ENCODE results near the gene SUPT7L. TPM values are rescaled to one million over a fixed set of nuclear protein-coding genes. Genes with fewer than 3 reads are reported as not detected.
A peak's percentile ranks its signal among the peaks of the same experiment; 100 is the strongest.
"Not testable (repeated sequence)": the region's sequence is repeated elsewhere in the genome, so short reads cannot be mapped to it uniquely, and the experiment has no call there.

The SUPT7L gene
- total RNA-seq, 1 experiment from 2014 or later = 22.9 TPM

DNA sequence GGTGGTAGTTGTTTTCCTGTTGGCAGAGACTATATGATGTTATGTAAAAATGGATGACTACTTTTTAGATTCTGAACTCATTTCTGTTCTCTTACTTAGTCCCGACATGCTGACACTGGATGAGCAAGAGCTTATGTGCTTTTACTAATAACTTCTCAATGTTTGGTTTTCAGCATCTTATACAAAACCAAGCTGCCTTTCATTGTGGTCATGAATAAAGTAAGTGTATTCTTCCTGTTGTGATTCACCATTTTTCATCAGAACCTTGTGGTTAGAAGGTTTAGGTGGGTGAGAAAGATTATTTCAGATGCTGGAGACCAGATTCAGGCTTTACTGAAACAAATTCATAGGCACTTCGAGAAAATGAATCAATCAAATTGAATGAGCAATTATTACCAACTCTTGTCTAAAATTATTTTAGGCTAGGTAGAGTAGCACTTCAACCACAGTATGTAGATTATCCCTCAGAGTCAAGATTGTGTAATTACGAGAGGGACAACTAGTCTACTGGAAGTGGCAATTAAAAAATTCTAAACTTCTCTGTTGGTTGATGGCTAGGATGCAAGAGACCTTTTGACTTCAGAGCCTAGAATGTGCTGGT lies 25.3 kb downstream of the SUPT7L start:
- no peak for DNase-seq (ENCODE audit: low spot score)

DNA sequence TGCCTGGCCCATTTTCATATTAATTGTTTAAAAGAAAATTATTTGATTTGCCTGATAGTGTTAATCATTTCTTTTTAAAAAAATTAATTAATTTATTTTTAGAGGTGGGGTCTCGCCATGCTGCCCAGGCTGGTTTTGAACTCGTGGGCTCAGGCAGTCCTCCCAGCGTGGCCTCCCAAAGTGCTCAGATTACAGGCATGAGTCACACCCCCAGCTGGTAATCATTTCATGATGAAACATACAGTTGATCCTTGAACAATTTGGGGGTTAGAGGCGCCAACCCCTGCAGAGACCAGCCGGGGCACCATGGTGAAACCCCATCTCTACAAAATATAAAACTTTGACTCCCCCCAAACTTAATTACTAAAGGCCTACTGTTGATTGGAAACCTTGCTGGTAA lies 26.6 kb downstream of the SUPT7L start:
- DNase-seq (ENCODE audit: low spot score) = no peak

DNA sequence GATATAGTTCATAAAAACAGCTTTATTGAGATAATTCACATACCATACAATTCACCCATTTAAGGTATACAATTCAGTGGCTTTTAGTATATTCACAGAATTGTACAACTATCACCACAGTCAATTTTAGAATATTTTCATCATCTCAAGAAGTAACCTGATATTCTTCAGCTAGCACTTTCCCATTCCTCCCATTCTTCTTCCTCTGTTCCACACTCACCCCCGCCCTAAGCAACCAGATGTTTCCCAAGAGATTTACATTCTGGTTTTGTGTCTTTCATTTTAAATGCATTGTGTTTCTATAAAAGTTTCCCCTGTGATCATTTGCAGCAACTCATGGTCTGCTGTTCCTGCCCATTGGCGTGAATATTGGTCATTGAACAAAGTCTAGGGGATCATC lies 29.1 kb downstream of the SUPT7L start:
- no peak for DNase-seq (ENCODE audit: low spot score)

DNA sequence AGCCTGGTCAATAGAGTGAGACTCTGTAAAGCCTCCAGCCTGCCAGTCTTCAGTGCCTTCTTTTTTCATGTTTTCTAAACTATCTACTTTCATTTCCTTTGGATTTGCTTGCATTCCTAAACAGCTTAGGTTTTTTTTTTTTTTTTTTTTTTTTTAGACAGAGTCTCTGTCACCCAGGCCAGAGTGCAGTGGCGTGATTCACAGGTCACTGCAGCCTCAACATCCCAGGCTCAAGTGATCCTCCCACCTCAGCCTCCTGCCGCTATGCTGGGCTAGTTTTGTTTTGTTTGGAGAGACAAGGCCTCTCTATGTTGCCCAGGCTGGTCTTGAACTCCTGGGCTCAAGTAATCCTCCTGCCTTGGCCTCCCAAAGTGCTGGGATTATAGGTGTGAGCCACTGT lies 33.2 kb downstream of the SUPT7L start:
- not testable (repeated sequence) for DNase-seq (ENCODE audit: low spot score)

DNA sequence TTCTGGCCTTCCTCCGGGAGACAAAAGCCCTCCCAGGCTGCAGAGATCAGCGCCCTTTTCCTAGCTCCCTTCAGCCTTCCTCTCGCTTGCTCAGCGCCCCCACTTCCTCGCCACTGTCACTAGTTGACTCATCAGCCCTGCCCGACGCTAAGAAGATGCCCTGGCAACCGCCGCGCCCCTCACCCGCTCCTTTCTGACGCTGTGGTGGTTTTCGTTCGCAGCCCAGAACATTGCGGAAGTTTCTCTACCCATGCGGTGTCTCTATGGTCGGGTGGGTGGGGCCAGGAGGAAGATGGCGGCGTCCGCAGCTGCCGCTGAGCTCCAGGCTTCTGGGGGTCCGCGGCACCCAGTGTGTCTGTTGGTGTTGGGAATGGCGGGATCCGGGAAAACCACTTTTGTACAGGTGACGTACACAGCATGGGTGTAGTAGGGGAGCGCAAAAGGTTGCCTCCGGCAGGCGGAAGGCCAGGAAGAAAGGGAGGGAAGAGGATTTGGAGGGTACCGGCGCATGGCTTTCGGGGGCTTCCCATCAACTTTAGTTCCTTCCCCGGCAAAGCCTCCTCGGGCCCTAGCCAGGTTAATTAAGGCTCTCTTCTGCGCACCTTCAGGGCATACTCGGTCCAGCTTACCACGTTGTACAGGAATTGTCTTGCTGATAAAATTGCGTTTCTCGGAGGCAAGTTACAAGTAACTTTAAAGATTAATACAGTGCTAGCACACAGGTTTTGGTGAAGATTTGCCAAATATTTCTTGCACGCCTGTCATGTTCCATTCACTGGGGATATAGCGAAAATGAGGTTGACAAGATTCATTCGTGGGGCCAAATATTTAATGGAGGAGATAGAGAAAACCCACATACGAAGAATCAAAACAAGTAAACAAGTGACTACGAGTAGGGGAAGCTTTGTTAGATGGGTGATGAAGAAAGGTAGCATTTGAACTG lies 34.4 kb downstream of the SUPT7L start, which contains the start of the genes CCDC121 and GPN1:
CCDC121 (minus strand) TSS at position 246 of the 943 bp plus-strand sequence. CDS start 1,213 bp downstream, outside the sequence.
GPN1 (plus strand) TSS at position 284 of the 943 bp plus-strand sequence; CDS start at position 293, 9 bp downstream.
- DNase-seq (ENCODE audit: low spot score) = peak; percentile 84

DNA sequence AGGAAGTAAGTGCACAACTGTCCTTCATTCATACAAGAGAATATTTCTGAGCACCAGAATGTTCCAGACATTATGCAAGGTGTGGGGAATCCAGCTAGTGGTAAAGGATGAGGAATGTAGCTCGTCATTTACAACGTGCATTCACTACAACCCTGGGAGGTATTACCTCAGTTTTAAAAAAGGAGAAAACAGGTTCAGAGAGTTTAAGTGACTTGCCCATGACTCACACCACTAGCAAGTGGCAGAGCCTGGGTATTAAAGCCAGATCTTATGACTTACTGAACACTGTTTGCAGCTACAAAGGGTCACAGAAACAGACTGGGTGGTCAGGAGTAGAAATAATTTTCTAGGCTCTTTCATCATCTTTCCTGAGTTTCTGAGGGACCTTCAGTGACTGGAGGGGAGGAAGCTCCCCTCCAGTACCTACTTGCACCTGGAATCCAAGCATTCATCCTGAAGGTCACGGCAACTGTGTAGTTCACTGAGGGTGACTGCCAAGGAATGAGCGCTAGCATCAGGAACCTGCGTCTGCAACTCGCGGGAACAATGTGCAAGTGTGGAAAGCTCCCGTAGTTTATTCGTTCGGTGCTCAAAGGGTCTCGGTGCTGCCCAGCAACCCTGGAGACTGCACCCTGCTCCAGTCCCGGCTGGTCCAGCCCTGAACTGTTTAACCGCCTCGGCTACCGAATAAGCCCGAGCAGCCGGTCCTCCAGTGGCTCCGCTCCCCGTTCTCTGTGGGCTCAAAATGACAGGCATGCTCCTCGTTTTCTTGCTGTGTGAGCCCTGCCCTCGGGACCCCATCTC lies 35.2 kb downstream of the SUPT7L start:
- DNase-seq (ENCODE audit: low spot score) = peak; percentile 51

DNA sequence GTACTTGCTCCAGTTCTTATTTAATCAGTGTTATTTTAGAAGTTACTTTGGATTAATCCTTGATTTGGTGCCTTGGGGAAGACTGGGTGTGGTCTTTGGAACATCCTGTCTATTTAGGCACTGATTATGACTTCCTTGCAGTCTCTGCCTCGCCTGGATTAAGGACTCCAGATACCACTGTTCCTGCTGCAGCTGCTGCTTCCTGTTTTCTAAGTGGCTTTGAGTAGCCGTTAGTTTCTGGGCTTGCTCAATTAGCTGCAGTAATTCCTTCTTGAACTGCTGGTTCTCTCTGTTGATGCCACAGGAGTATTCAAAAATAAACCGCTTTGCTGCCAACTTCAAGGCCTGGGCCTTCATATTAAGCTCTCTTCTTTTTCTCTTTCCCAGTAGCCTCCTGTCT lies 36.5 kb downstream of the SUPT7L start:
- DNase-seq (ENCODE audit: low spot score) = not testable (repeated sequence)

DNA sequence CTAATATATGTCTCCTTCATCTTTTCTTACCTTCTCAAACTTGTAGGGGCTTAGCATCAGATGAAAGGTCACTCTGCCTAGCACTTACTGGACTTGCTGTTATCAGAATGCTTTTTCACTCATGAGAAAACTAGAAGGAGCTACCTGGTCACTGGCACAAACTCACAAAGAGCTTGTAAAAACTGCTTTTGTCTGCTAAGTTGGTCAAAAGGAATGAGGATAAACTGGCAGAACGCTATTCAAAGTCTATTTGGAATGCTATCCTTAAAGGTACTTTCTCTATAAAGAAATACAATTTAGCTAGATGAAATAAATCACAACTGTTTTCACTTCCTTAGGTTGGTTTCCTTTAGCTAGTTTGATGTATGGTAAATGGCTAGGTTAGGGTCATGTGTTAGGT lies 37.1 kb downstream of the SUPT7L start:
- DNase-seq (ENCODE audit: low spot score) = not testable (repeated sequence)

DNA sequence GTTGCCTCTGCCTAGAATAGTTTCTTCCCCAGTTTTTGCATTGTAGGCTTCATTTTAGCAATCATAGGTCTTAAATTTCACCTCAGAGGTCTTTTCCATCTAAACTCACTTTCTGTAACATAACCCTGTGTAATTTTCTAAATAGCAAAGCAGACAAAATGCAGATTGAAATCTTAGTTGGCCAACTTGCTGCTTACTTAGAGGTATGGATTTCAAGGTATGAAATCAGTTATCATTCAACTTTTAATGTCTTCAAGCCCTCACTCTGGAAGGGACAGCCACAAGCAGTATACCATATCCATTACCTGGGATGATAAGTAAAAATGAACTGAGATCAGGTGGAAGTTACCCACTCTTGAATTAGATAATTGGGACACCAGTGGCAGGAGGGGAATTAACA lies 38.5 kb downstream of the SUPT7L start:
- no peak for DNase-seq (ENCODE audit: low spot score)

DNA sequence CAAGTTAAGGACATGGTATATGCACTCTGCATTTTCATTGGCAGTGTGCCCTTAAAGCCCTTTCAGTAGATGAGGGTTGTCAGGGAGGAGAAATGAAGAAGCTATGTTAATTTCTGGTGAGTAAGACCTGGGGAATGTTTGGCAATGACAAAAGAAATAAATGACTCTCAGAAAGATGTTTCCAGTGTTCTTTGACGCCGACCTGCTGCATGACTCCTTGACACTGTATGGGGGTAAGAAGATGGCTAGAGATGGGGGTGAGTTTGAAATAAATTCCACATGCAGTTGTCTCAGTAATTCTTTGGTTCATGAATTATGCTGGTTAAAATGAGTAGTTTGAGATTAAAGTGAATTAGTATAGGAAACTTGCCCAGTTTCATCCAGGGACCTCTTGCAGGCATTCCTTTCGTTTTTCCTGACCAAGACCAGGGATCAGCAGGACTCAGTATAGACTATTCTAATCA lies 40.5 kb downstream of the SUPT7L start:
- no peak for DNase-seq (ENCODE audit: low spot score)

DNA sequence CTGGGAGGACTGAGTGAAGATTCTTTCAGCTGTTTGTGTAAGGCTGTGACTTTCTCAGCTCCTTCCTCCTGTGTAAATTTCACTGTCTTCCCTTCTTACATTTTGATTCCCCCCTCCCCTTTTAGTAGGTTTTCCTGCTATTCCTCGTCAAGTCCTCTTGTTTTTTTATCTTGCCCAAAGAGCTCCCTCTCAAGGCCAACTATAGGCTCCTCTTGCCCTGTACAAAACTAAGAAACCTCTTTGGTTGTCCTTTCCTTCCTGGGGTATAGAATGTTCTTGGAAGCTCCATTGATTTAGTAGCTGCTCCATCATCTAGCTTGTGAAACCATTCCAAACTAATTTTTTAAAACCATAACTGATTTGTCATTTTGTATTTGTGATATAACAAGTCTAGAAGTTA lies 41.9 kb downstream of the SUPT7L start:
- DNase-seq (ENCODE audit: low spot score) = no peak

DNA sequence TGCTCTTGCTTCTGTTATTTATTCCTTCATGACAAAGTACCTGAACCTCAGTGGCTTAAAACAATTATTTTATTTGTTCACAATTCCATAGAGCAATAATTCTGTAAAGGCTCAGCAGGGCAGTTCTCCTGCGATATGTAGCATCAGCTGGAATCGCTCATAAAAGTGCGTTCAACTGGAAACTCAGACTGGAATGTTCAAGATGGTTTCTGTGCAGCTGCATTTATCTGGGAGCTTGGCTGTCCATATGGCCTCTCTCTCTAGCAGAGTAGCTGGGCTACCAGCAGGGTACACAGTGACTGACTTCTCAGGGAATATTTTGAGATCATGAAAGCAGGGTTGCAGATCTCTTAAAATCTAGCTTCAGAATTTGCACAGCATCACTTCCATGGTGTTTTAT lies 48.1 kb downstream of the SUPT7L start:
- no peak for DNase-seq (ENCODE audit: low spot score)

DNA sequence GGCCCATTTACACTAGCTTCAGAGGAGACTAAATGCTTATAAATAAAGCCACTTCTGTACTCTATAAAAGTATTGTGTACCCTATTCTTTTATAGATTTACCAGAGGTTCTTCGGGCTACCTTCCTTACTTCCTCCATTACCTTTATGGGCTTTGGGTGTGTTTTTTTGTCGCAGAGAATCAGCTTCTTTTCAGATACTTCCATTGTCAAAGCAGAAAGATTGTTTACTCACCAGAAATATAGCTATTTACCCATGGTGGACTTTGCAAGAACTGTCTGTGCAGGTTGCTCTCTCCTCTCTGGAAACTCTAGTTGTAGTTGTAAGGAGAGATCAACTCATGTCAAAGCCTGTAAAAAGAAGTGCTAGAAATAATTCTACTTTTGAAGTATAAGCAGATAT lies 49.4 kb downstream of the SUPT7L start:
- no peak for DNase-seq (ENCODE audit: low spot score)

DNA sequence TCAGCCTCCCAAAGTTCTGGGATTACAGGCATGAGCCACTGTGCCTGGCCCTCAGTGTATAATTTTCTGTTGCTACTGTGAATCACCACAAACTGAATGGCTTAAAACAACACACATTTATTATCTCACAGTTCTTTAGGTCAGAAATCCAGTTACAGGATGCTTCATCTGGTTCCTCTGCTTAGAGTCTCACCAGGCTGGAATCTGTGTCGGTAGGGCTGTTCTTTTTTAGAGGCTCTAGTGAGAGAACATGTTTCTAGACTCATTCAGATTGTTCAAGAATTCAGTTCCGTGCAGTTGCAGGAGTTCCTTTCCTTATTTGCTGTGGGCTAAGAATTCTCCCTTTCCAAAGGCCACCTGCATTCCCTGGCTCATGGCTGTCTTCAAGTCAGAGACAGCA lies 56.8 kb downstream of the SUPT7L start:
- no peak for DNase-seq (ENCODE audit: low spot score)

Small RNA genes within 50 kb of the gene (small RNA-seq; reads per million reads assigned to genes)
- gene RF00340 = not detected

Other genes starting within 250 kb of the SUPT7L start
- gene NRBP1, start 235.0 kb downstream of the SUPT7L start, total RNA-seq (2014; rRNA removed; shearing (Covaris generic)) = 49.7 and 50.1 TPM in 2 replicates
- 29.3 and 30.4 TPM in 2 replicates for gene KRTCAP3, start 221.2 kb downstream of the SUPT7L start, total RNA-seq (2014; rRNA removed; shearing (Covaris generic))
- gene IFT172, start 173.9 kb downstream of the SUPT7L start, total RNA-seq (2014; rRNA removed; shearing (Covaris generic)) = 21.1 and 24.0 TPM in 2 replicates
- gene FNDC4, start 168.4 kb downstream of the SUPT7L start, total RNA-seq (2014; rRNA removed; shearing (Covaris generic)) = 0.26 TPM in 1 of 2 replicates, not detected in the other
- 0.76 and 1.4 TPM in 2 replicates for gene GCKR, start 166.8 kb downstream of the SUPT7L start, total RNA-seq (2014; rRNA removed; shearing (Covaris generic))
- gene ZNF512, start 80.6 kb downstream of the SUPT7L start, total RNA-seq (2014; rRNA removed; shearing (Covaris generic)) = 10.2 and 14.4 TPM in 2 replicates
- 0.99 and 3.7 TPM in 2 replicates for gene CCDC121, start 34.6 kb downstream of the SUPT7L start, total RNA-seq (2014; rRNA removed; shearing (Covaris generic))
- gene GPN1, start 34.6 kb downstream of the SUPT7L start, total RNA-seq (2014; rRNA removed; shearing (Covaris generic)) = 22.2 and 24.0 TPM in 2 replicates
- gene SLC4A1AP, start 275 bp upstream of the SUPT7L start, total RNA-seq (2014; rRNA removed; shearing (Covaris generic)) = 20.9 and 22.2 TPM in 2 replicates
- 64.9 and 72.1 TPM in 2 replicates for gene MRPL33, start 108.1 kb upstream of the SUPT7L start, total RNA-seq (2014; rRNA removed; shearing (Covaris generic))
- gene RBKS, start 226.8 kb upstream of the SUPT7L start, total RNA-seq (2014; rRNA removed; shearing (Covaris generic)) = 0.42 and 0.53 TPM in 2 replicates
- 7.0 and 10.5 TPM in 2 replicates for gene BABAM2, start 227.1 kb upstream of the SUPT7L start, total RNA-seq (2014; rRNA removed; shearing (Covaris generic))

Data from HT-29 (cell line).